ENCODE measurements around the gene PTPA.

- no peak for TF ChIP-seq CTCF (IDR thresholded peaks at IDR 0.05; ENCODE audit: borderline replicate concordance, extremely low read depth, low read length, poor library complexity, severe bottlenecking)
- TF ChIP-seq EZH2 (IDR thresholded peaks at IDR 0.05; ENCODE audit: borderline replicate concordance, low read depth, low read length, severe bottlenecking), result no peak
Observed at GRCh38 chr9:129136446-129137035, 25.3 kb downstream of the PTPA start.

Data from DND-41 (cell line).